Loucy (cell line): ENCODE measurements around the gene ITPKA.

Experiments
- H2AFZ ChIP-seq: fragments of 200-600 bp; sonication (generic); 2 replicates; pipeline ENCODE4 v1.6.0; 2016; ENCODE audit warnings: antibody characterized with exemption, mild to moderate bottlenecking, low read length, moderate library complexity
- H3F3A ChIP-seq: fragments of 200-600 bp; 2 replicates; pipeline ENCODE4 v1.6.0; 2016; ENCODE audit warnings: antibody characterized with exemption, low read depth, mild to moderate bottlenecking
- H3K27me3 ChIP-seq: fragments of 200-600 bp; sonication (generic); 2 replicates; pipeline ENCODE4 v1.6.1; 2014; ENCODE audit warnings: low read length, mild to moderate bottlenecking; ENCODE audit not compliant: insufficient read depth, poor library complexity, severe bottlenecking
- H3K36me3 ChIP-seq: fragments of 200-600 bp; sonication (generic); 2 replicates; pipeline ENCODE4 v1.6.1; 2016; ENCODE audit warnings: low read length; ENCODE audit not compliant: insufficient read depth
- H3K4me1 ChIP-seq: fragments of 200-600 bp; sonication (generic); 2 replicates; pipeline ENCODE4 v1.5.1; 2014; ENCODE audit warnings: low read length, mild to moderate bottlenecking; ENCODE audit not compliant: insufficient read depth, poor library complexity, severe bottlenecking
- H3K4me2 ChIP-seq: fragments of 200-600 bp; sonication (generic); 2 replicates; pipeline ENCODE4 v1.6.0; 2014; ENCODE audit warnings: antibody characterized with exemption, low read length, low read depth, mild to moderate bottlenecking; ENCODE audit not compliant: poor library complexity, severe bottlenecking
- H3K4me3 ChIP-seq: fragments of 200-600 bp; sonication (generic); 2 replicates; pipeline ENCODE4 v1.5.1; 2014; ENCODE audit warnings: low read length, mild to moderate bottlenecking, mixed read lengths; ENCODE audit not compliant: poor library complexity, severe bottlenecking
- H3K79me2 ChIP-seq: fragments of 200-600 bp; sonication (generic); 2 replicates; pipeline ENCODE4 v1.6.1; 2014; ENCODE audit warnings: low read length; ENCODE audit not compliant: insufficient read depth
- H3K9ac ChIP-seq: fragments of 200-600 bp; sonication (generic); 2 replicates; pipeline ENCODE4 v1.6.0; 2014; ENCODE audit warnings: mild to moderate bottlenecking, low read depth, low read length, moderate library complexity; ENCODE audit not compliant: poor library complexity, severe bottlenecking
- H3K9me2 ChIP-seq: fragments of 200-600 bp; sonication (generic); replicated peaks from 2 replicates; pipeline ENCODE4 v1.6.1; 2016; ENCODE audit warnings: low read depth, low read length, mixed read lengths
- H3K9me3 ChIP-seq: fragments of 200-600 bp; sonication (generic); 2 replicates; pipeline ENCODE4 v1.6.1; 2014; ENCODE audit warnings: mild to moderate bottlenecking, antibody characterized with exemption, low read length, low read depth; ENCODE audit not compliant: insufficient read depth
- H4K20me1 ChIP-seq: fragments of 200-600 bp; sonication (generic); 2 replicates; pipeline ENCODE4 v1.6.0; 2014; ENCODE audit warnings: antibody characterized with exemption, low read length, mild to moderate bottlenecking; ENCODE audit not compliant: insufficient read depth, poor library complexity, severe bottlenecking
- CTCF ChIP-seq: fragments of 200-600 bp; sonication (generic); conservative IDR thresholded peaks from 2 replicates; pipeline ENCODE4 v1.5.1; 2014; ENCODE audit warnings: mild to moderate bottlenecking, antibody characterized with exemption, low read length
- EZH2phosphoT487 ChIP-seq: fragments of 200-600 bp; IDR thresholded peaks from 2 replicates; pipeline ENCODE4 v1.6.1; 2018; ENCODE audit warnings: antibody characterized with exemption, mild to moderate bottlenecking, moderate library complexity, borderline replicate concordance

ITPKA gene

DNA sequence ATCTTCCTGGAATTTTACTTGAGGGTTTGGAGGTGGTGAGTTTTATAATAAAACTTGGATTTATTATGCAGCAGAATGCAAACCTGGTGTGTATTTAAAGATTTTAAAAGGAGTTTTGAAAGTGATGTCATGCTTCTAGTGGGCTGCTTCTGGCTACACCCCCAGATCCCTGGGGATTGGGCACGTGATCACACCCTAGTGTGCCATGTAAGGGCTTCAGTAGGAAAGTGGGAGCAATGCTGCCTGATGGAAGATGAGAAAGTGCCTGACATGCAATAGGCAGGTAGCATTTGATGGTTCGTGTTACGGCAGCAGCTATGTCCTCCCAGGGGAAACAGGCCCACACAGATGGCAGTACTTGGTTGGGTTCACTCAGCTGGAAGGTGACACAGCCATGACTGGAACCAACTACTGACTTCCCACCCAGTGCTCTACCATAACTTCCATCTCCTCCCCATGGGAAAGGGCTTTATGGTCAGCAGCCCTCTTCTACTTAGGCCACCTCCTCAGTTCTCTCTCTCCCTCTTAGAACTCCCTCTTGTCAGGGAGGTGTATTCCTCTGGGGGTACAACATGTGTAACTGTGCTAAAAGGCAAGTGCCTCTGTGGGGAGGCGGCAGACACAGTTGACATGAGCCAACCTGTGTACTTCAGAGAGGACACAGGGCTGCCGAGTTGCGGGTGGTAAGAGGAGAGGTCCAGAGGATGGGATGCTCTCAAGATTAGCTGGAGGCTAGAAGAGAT lies 5.6 kb downstream of the ITPKA start:
- no peak overlapping the region for H3K4me3 ChIP-seq
- no peaks in the 10 kb centered on the region for H3K9me3 ChIP-seq
- H3K4me1 ChIP-seq, result peaks cover 9% of the 10 kb centered on the region
- H3K27me3 ChIP-seq, result no peaks in the 10 kb centered on the region
- no peaks in the 10 kb centered on the region for H4K20me1 ChIP-seq
- H3K79me2 ChIP-seq, result no peaks in the 10 kb centered on the region
- H3F3A ChIP-seq, result no peaks in the 10 kb centered on the region
- H3K9ac ChIP-seq, result no peak overlapping the region
- no peaks in the 10 kb centered on the region for H3K36me3 ChIP-seq
- no peak overlapping the region for H2AFZ ChIP-seq
- no peak overlapping the region for H3K4me2 ChIP-seq
- no peak for TF ChIP-seq EZH2phosphoT487
- no peak for TF ChIP-seq CTCF
- no peaks in the 10 kb centered on the region for H3K9me2 ChIP-seq

DNA sequence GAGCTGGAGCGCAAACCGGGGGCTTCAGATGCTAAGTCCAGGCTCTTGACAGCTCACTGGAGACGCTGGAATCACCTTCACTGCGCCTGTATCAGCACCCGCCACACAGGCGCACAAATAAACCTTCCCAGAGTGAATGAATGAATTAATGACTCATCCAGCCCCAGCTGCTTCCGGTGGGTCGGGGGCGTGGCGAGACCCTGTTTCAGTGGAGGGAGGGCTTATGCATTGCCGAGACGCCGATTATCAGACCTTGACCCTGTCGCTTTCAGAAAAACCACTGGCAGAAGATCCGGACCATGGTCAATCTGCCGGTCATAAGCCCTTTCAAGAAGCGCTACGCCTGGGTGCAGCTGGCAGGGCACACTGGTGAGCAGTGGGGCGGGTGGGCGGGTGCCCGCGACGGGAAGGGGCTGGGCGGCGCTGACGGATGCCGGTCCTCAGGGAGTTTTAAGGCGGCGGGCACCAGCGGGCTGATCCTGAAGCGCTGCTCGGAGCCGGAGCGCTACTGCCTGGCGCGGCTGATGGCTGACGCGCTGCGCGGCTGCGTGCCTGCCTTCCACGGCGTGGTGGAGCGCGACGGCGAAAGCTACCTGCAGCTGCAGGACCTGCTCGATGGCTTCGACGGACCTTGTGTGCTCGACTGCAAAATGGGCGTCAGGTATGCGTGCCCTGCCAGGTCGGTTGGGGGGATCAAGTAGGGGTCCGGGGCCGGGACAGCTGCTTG lies 7.7 kb downstream of the ITPKA start:
- no peaks in the 10 kb centered on the region for H3K79me2 ChIP-seq

More for the DNA sequence above, 7.7 kb downstream of the ITPKA start:
- H3F3A ChIP-seq, result no peaks in the 10 kb centered on the region
- H2AFZ ChIP-seq, result no peak overlapping the region
- TF ChIP-seq CTCF (no peak), EZH2phosphoT487 (no peak)
- no peak overlapping the region for H3K4me2 ChIP-seq
- no peaks in the 10 kb centered on the region for H3K9me3 ChIP-seq
- no peak overlapping the region for H3K4me3 ChIP-seq
- H3K36me3 ChIP-seq, result no peaks in the 10 kb centered on the region
- no peaks in the 10 kb centered on the region for H4K20me1 ChIP-seq
- H3K27me3 ChIP-seq, result no peaks in the 10 kb centered on the region
- H3K9ac ChIP-seq, result no peak overlapping the region
- H3K4me1 ChIP-seq, result peaks cover 9% of the 10 kb centered on the region
- H3K9me2 ChIP-seq, result no peaks in the 10 kb centered on the region
